Stomach (tissue), 4 donors: ENCODE measurements around the gene PMF1.

Source experiments
- CTCF ChIP-seq, 7 experiments: fragments of 450-650 bp in 4 of 7; fragments of 200-600 bp in 3 of 7; sonication (generic) in 3 of 7; IDR thresholded peaks; one replicate each; pipeline ENCODE4 v1.5.1; 2016 to 2019; ENCODE audit warnings: antibody characterized with exemption in 7 of 7, control low read depth in 2 of 7, mild to moderate bottlenecking in 1 of 7
- EP300 ChIP-seq: sonication (generic); formaldehyde crosslinking; IDR thresholded peaks from one replicate; pipeline ENCODE4 v1.6.1; 2017; ENCODE audit warnings: antibody characterized with exemption
- POLR2A ChIP-seq, 4 donors: fragments of 450-650 bp; IDR thresholded peaks; one replicate each; pipeline ENCODE4 v1.6.1; 2016; ENCODE audit warnings: antibody characterized with exemption in 4 of 4, control low read depth in 2 of 4, mild to moderate bottlenecking in 1 of 4, moderate library complexity in 1 of 4
- POLR2AphosphoS5 ChIP-seq, 3 donors: sonication (generic); formaldehyde crosslinking; IDR thresholded peaks; one replicate each; pipeline ENCODE4 v1.6.1; 2016; ENCODE audit warnings: antibody characterized with exemption in 3 of 3

- TF ChIP-seq CTCF (IDR thresholded peaks at IDR 0.05) (no peak), POLR2AphosphoS5 (IDR thresholded peaks at IDR 0.05) (no peak), POLR2A (IDR thresholded peaks at IDR 0.05) (no peak), EP300 (no peak)
These were observed 73.3 kb downstream of the PMF1 start for GRCh38 chr1:156286061-156286460.
